COLO668 (cell line): Measurements from ENCODE around the gene MUC5AC.
"Not testable (repeated sequence)": the region's sequence is repeated elsewhere in the genome, so short reads cannot be mapped to it uniquely, and the experiment has no call there.

Source experiments
- DNase-seq: peaks from one replicate; lab custom pipeline; 2025; ENCODE audit not compliant: unreplicated experiment; lab: John Stamatoyannopoulos, UW

MUC5AC gene

DNA sequence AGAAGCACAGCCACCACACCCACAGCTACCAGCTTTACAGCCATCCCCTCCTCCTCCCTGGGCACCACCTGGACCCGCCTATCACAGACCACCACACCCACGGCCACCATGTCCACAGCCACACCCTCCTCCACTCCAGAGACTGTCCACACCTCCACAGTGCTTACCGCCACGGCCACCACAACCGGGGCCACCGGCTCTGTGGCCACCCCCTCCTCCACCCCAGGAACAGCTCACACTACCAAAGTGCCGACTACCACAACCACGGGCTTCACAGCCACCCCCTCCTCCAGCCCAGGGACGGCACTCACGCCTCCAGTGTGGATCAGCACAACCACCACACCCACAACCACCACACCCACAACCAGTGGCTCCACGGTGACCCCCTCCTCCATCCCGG is 92.7 kb downstream of the MUC5AC start:
- DNase-seq, result not testable (repeated sequence)
